ENCODE measurements around the gene OR7G3.

OR7G3 gene

DNA sequence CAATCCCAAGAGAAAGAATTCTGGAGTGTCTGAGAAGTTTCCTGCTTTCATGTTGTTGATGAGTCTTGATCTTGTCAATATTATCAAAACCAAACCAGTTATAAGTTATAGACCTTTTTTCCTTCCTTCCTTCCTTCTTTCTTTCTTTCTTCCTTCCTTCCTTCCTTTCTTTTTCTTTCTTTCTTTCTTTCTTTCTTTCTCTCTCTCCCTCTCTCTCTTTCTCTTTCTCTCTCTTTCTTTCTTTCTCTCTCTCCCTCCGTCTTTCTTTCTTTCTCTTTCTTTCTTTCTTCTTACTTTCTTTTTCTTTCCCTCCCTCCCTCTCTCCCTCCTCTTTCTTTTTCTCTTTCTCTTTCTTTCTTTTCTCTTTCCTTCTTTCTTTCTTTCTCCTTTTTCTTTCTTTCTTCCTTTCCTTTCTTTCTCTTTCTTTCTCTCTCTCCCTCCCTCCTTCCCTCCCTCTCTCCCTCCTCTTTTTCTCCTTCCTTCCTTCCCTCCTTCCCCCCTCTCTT is at the start of gene OR7G3:
Gene OR7G3 (minus strand): TSS at position 51 of the 506 bp plus-strand sequence. CDS start 0 bp downstream, at position 51.
- DNase-seq: no peak

DNA sequence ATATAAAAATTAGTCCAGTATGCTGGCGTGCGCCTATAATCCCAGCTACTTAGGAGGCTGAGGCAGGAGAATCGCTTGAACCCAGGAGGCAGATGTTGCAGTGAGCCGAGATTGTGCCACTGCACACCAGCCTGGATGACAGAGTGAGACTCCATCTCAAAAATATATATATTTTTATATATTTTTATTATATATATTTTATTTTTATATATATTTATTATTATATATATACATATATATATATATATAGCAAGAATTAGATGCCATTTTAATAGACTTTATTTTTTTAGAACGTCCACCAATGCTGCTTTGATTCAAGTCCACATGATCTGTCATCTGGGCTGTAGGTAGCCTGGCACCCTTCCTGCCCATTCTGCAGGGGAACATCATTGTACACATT is 48.6 kb upstream of the OR7G3 start:
- DNase-seq: no peak

DNA sequence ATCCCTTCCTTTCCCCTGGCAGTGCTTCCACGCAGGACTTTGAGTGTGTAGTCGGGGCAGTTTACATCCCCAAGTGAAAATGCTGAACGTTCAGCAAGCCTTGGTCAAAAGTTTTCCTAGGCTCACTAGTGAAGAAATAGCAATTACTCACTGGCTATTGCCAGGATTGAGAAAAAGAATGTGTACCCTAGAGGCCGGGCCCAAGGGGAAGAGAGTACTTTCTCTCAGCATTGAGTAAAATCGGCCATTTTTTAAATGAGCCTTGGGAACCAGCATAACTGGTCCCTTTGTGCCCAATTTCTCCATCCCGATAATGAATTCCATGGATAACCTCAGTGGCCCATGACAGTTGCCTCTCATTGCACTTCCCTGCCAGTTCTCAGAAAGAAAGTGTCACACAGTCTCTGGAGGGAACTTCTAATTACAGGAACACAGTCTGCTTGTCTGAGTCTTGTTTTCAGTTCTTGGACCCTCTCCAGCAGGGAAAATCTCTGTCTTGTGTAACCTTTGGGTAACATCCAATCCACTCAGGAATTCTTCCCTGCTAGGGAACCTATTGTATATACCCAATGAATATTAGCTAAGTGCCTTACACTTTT is 44.7 kb upstream of the OR7G3 start:
- DNase-seq: no peak

DNA sequence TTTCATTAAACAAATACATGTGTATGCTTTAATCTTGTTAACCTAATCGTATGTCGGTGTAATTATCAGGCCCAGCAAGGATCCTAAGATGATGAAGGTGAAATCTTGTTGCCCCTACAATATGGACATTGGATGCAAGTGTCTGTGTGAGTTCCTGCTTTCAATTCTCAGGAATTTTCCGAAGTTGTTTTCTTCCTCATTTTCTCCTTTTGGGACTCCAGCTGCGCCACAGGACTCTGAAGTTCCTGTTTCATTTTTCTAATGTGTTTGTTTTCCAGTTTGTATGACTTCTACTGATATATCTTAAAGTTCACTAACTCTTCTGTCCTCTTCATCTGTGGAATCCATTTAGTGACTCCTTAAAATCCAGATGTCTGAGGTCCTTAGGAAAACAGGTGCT is 40.1 kb upstream of the OR7G3 start:
- no peak for DNase-seq

DNA sequence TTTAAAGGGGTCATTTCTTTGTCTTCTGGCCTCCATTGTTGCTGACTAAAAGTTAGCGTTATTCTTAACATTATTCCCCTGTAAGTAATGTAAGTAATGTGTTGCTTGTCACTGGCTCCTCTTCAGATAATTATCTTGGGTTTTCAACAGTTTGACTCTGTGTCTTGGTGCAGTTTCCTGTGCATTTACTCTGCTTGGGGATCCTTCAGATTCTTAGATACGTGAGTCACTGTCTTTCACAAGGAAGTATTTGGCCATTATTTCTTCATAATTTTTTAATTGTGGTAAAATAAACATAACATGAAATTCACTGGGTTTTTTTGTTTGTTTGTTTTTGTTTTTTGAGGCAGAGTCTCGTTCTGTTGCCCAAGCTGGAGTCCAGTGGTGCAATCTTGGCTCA is 38.5 kb upstream of the OR7G3 start:
- DNase-seq: no peak

DNA sequence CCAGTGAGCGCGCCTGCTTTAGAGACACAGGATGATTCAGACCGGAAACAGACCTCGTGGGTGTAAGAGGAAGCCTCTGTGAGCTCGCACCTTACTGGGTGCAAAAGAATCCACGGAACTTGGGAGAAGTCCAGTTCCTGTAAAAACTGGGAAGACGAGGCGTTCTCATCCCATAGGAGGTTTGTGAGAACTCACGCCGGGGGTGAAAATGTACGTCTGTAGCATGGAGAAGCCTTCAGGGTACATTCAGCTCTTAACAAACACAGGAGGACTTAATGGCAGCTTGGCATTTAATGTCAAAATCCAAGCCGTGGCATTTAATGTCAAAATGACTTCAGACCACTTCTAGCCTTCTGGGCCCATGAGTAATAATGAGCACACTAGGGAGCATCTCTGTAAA is 34.7 kb upstream of the OR7G3 start:
- DNase-seq: no peak

DNA sequence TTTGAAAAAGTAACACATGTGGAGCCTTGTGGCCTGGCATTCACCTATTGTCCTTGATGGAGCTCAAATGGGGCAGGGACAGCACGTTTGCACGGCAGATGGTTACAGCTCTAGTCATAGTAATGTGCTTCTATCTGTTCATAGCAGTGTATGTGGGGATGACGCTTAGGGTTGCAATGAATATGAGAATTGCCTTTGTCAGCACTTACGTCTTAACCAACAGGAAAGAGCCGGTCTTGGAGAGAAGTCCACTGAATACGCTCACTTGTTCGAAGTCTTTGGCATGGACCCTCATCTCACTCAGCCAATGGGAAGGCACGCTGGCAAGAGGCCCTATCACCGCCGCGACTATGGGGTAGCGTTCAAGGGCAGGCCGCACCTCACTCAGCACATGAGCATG is 33.1 kb upstream of the OR7G3 start:
- no peak for DNase-seq

DNA sequence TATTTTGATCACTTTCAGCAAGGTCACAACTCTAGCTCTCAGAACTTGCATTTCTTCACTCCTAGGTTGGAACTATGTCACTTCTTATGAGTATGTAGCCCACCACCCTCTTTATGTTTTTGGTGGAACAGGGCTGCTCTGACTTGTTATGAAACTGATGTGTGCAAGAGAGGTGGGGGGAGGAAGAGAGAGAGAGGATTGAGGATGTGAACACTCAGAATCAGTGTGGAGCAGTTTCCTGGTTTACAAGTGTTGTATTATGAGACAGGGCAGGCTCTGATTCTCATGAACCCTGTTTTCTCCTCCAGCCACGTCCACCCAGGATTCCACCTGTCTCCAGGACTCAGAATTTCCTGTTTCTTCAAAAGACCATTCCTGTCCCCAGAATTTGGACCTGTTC is 29.6 kb upstream of the OR7G3 start:
- DNase-seq: no peak

DNA sequence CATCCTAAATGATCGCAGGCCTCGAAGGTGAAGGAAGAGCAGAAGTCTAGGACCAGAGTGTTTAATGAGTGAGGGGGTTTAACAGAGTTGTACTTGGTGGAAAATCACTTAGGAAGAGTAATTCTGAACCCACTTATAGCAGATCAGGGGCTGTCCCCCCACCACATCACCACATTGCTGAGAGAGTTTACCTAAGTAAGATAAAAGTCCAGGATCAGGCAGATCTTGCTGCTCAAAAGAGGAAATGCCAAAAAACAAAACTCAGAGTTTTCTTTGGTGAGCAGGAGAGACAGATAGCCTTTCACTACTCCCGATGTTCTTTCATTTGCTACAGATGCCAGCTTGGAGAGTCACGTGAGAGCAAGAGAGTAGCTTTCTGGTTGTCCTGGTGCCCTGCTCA is 28.8 kb upstream of the OR7G3 start:
- DNase-seq: no peak

DNA sequence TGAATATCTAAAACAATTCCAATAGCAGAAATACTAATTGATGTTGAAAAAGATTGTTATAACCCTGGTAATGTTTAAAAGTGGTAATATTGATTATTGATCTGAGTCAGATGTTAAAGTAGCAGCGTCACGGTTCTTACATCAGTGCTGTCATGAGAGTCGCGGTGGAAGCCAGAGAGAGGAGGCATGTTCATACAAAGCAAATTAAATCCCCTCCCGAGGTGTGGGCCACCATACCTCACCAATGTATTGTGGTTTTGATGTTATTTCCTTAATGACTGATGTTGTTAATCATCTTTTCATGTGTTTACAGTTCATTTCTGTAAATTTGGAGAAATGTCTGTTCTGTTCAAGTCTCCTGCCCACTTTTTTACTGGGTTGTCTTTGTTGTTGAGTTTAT is 24.6 kb upstream of the OR7G3 start:
- DNase-seq: no peak

DNA sequence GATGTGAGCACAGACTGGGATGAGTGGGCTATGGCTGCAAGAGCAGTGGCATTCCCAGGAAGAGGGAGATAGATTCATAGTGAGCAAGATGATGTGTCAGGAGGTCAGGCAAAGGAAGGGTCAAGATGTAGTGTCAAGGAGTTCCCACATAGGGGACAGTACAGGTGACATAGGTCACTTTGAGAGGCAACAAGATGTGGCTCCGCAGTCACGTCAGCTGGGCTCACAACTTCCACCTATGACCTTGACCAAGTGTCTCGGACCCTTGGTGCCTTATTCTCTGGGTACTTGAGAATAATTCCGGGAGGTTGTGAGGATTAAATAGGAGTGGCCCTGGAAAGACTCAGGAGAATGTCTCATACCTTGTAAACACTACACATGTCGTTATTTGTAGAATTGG is 23.9 kb upstream of the OR7G3 start:
- DNase-seq: no peak

DNA sequence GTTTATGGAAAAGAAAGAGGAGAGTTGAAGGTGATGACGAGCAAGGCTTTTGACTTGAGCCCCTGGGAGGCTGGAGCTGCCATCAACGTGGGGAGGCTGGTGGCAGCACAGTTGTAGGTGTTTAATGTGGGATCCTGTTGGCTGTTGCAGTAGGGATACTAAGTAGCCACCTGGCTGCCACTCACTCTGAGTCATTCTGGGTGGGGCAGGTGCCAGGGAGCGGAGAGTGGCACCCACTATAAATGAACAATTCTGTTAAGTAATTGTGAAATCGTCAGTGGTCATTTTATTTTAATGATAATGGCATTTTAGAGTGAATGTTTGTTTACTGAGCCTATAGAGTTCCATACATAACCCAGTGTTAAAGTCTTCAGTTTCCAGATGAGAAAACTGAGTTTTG is 23.2 kb upstream of the OR7G3 start:
- DNase-seq: no peak

DNA sequence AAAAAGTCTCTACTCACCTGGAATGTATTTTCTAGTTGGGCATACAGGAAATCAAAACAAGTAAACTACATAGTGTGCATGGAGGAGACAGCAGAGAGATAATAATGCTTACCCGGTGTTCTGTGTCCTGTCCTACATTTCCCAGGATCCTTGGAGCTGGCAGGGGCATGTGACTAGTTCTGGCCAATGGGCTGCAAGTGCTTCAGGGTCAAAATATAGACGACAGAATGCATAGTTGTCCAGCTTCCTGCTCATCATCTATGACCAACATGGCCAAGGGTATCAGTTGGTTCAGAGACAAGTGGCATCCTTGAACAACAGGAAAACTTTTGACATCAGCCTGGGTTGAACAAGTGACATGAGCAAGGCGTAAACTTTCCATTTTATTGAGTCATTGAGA is 21.9 kb upstream of the OR7G3 start:
- DNase-seq: no peak

DNA sequence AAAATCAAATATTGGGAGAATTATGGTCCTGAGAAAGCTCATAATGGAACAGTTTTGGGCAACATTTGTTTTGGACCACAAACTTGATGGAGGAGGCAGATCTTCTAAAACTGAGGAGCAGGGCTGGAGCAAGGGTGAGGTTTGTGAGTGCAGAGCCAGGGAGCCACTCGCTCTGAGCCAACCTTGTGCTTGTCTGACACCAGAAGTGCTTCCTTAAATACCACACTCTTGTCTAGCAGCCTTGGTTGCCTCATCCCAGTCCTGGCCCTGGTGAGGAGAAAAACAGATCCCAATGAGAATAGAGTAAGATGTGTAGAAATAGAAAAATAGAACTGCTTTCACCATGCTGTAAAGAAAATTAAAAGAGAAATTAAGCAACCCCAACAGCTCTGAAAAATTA is 20.1 kb upstream of the OR7G3 start:
- DNase-seq: no peak

DNA sequence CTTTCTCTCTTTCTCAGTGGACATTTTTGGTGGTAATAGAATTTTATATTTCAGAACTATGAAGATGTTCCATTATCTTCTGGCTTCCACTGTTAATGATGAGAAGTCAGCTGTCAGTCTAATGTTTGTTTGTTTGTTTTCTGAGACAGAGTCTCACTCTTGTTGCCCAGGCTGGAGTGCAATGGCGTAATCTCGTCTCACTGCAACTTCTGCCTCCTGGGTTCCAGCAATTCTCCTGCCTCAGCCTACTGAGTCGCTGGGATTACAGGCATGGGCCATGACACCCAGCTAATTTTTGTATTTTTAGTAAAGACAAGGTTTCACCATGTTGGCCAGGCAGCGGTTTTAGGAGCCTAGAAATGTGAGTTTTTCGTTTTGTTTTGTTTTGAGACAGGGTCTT is 18.2 kb upstream of the OR7G3 start:
- DNase-seq: no peak

DNA sequence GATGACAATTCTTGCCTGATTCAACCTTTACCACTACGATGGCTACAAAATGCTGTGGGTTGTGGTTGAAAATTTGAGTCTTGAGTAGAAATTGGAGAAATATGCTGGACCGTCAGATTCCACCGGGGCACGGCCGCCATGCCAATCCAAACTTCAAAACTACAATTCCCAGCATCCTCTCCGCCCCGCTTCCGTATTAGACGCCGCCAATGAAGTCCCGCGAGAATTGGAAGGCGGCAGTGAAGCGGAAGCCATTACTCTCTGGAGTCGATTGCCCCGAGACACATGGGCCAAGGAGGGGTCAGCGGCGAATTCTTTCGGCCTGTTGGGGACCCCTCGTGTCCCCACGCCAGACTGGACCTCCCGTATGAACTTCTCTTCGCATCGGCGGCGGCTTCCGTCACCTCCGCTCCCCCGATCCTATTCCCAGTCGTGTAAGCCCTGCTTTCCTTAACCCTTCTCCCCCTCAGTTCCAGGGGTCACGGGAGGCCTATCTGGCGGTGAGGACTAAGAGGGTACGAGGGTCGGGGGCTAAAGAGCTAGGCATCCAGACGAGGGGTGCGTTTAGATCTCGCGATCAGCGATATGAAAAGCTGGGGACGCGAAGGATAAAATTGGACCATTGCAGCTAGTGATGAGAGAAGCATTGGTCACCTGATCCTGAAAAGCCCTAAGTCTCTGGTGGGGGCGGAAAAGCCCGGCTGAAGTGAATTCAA is 13.6 kb upstream of the OR7G3 start, which contains the start of gene ZNF317:
Gene ZNF317 (plus strand): TSS at position 239 of the 716 bp plus-strand sequence. CDS start 15,620 bp downstream, outside the sequence.
- peak; percentile 92 for DNase-seq

DNA sequence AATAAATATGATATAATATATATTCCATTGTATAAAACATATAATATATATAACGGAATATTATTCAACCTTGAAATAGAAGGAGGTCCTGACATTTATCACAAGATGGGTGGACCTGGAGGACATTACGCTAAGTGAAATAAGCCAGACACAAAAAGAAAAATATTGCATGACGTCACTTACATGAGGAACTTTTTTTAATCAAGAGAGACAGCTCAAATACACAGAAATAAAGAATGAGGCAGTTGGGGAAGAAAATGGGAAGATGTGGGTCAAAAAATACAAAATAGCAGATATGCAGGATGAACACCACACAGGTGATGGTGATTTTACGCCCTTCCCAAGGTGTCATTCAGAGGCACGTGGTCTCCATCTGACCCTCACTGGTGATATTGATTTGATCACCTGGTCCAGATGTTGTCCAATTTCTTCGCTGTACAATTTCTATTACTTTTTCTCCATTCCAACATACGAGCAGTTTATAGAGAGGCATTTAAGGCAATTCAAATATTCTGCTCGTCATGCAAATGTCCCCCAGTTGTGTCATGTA is 12.9 kb upstream of the OR7G3 start:
- DNase-seq: no peak

DNA sequence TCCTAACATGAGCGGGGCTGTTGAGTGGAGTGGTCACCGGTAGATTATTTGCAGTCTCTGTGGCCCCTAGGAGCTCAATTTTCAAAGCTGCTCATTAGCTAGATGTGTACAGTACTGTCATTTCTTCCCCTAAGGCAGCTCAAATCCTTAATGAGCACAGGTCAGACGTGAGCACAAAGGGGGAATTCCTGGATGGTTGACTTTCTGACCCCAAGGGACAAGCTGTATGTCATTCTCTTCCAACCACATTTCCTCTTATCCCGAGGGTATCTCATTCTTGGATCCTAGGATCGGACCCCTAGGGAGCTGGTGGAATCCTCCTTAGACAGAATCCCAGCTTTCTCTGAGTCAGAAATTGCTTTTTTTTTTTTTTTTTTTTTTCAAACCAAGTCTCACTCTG is 5.7 kb upstream of the OR7G3 start:
- no peak for DNase-seq

DNA sequence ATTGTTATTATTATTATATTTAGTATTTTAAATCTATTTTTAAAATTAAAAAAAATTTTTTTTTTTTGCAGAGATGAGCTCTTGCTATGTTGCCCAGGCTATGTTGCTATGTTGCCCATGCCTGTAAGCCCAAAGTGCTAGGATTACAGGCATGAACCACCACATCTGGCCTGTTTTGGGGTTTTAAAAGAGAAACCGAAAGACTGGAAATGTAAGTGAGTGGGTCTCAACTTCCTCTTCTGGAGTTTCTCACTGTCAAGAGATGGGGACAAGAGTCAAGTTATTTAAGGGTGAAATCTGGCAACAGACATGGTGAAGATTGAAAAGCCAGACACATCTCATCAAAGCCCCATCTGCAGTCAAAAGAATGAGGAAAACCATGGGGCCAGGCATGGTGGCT is 4.2 kb upstream of the OR7G3 start:
- no peak for DNase-seq

DNA sequence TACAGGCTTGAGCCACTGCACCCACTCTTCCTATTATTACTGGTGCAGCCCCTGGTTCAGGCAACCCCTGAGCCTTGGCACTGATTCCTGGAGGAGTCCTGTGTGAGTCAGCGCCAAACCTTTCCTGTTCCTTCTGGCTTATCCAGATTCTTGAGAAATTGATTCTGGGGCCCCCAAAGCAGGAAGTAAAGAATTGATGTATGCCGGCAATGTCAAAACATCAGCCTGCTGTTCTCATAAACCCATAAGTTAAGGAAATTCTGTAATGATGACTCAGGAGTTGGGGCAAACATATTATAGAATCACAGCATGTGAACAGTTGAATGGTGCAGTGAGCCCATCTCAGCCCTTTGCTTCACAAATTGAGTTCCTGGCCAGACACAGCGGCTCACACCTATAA is 1.4 kb upstream of the OR7G3 start:
- no peak for DNase-seq

DNA sequence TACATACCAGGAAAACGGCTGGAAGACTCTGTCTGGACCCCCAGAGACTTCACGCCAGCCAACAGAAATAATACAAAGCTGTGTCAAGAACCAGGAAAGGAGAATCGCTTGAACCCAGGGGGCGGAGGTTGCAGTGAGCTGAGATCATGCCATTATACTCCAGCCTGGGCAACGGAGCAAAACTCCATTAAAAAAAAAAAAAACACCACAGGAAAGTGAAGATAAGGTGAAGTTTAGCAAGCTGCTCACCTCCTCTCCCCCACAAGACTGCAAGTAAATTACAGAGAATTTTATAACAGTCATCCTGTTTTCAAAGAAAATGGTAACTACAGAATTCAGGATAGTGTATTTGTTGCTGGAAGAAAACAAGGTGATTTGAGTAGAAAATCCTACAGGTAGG is 10.2 kb downstream of the OR7G3 start:
- no peak for DNase-seq

DNA sequence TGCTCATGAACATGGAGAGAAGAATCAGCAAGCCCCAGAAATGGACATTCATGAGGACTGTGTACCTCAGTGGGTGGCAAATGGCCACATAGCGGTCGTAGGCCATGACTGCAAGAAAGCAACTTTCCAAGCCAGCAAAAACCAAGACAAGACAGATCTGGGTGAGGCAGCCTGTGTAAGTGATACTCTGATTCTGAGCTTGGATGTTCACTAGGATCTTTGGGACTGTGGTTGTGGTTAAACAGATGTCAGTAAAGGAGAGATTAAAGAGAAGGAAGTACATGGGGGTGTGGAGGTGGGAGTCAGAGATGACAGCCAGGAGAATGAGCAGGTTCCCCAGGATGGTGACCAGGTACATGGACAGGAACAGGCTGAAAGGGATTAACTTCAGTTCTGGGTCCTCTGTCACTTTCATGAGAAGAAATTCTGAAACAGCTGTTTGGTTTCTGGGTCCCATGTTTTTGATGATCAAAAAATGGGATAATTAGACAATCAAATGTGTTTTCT is 11.4 kb downstream of the OR7G3 start, which contains the start of gene OR7G1:
Gene OR7G1 (minus strand): TSS at position 457 of the 507 bp plus-strand sequence. CDS start 0 bp downstream, at position 457.
- DNase-seq: no peak

DNA sequence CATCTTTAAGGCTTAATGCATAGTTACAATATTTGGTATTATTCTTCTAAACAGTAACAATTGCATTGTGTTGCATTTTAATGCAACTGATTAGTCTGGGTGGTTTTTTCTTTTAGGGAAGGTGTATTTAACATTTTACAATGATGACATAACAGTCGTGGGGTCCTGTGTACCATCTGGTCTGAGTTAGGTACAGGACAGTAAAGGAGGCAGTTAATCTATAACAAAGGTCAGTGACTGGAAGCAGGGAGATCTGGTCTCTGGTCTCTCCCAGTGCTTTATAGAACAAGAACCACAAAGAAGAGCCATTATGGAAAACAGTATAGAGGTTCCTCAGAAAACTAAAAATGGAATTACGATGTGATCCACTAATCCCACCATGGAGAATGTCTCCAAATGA is 16.8 kb downstream of the OR7G3 start:
- no peak for DNase-seq

DNA sequence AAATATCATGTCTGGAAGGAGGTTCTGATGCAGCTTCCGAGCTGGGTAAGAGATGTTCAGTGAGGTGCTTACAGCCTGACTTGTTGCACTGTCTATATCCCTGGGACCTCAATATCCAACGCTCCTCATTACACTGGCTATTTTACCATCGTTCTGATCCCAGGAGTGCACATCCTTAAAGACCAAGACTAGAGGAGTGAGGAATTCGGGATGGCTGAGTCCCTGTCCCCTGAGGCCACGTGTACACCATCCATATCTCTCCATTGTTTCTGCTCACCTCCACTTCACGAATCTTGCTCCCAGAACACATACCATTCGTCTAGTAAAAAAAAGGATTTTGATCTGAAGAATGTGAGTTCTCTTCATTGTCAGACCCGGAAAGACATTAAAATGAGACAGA is 19.4 kb downstream of the OR7G3 start, which contains the start of gene OR7G2:
Gene OR7G2 (minus strand): TSS at position 101 of the 400 bp plus-strand sequence. CDS start 4,232 bp downstream, outside the sequence.
- no peak for DNase-seq
